AG04450 (cell line): ENCODE measurements around the gene GTSE1. TPM values are rescaled to one million over a fixed set of nuclear protein-coding genes. Genes with fewer than 3 reads are reported as not detected.

Experiments
- CTCF ChIA-PET: fragments of 300-600, 350-600 bp; formaldehyde crosslinking; extraction: SDS; loops from one replicate; lab custom pipeline; 2022; ENCODE audit warnings: antibody characterized with exemption, inconsistent platforms; lab: Charles Lee
- POLR2A ChIA-PET: fragments of 350-600 bp; formaldehyde crosslinking; extraction: SDS; loops from one replicate; lab custom pipeline; 2021; ENCODE audit warnings: antibody characterized with exemption, inconsistent platforms; lab: Yijun Ruan, JAX
- DNase-seq: peaks from one replicate; pipeline ENCODE4 v3.0.0-alpha.2; 2011; ENCODE audit warnings: low read depth, low spot score
- H3K27ac ChIP-seq: one replicate; pipeline ENCODE4 v1.5.1; 2012; ENCODE audit warnings: low read depth, low read length, control low read depth
- H3K27me3 ChIP-seq: one replicate; pipeline ENCODE4 v1.6.0; 2012; ENCODE audit warnings: low read length; ENCODE audit not compliant: control insufficient read depth, insufficient read depth
- H3K4me3 ChIP-seq: 2 replicates; pipeline ENCODE4 v1.5.1; 2011; ENCODE audit warnings: mild to moderate bottlenecking, low read depth, low read length, control low read depth
- H3K9me3 ChIP-seq: 2 replicates; pipeline ENCODE4 v1.5.1; 2012; ENCODE audit warnings: low read length; ENCODE audit not compliant: control insufficient read depth, insufficient read depth
- CTCF ChIP-seq: IDR thresholded peaks from 2 replicates; pipeline ENCODE4 v1.5.1; 2011; ENCODE audit warnings: low read depth, low read length, control low read depth, inconsistent platforms
- polyA plus RNA-seq: library from polyadenylated mRNA; depleted of rRNA; stranded (reverse); fragments of >200 nt; gene quantifications from 2 replicates; pipeline ENCODE4 v1.2.3, GENCODE V29; 2011

GTSE1 gene
- polyA plus RNA-seq, 1 experiment = 4.0 TPM

- ChIA-PET CTCF (no interaction called here), POLR2A (no interaction called here)
- no peak for DNase-seq
These were observed 5.6 kb upstream of the GTSE1 start for GRCh38 chr22:46290843-46291785.

GRCh38 chr22:46292173-46292572 lies 4.5 kb upstream of the GTSE1 start:
- no peak for TF ChIP-seq CTCF
- ChIA-PET CTCF (no interaction called here), POLR2A (no interaction called here)
- Histone ChIP-seq H3K4me3 (no peak overlapping the region), H3K27me3 (no peaks in the 10 kb centered on the region), H3K27ac (no peak overlapping the region), H3K9me3 (peaks cover 10% of the 10 kb centered on the region)
- no peak for DNase-seq

More at GRCh38 chr22:46290843-46291785, 5.6 kb upstream of the GTSE1 start:
- Histone ChIP-seq H3K27ac (no peak overlapping the region), H3K9me3 (peaks cover 10% of the 10 kb centered on the region), H3K4me3 (no peak overlapping the region), H3K27me3 (no peaks in the 10 kb centered on the region)
- no peak for TF ChIP-seq CTCF

- no peak for DNase-seq
- H3K4me3 ChIP-seq = no peak overlapping the region
- ChIA-PET POLR2A (no interaction called here), CTCF (no interaction called here)
- no peak overlapping the region for H3K27ac ChIP-seq
- H3K9me3 ChIP-seq = peaks cover 10% of the 10 kb centered on the region
- no peak for TF ChIP-seq CTCF
- H3K27me3 ChIP-seq = no peaks in the 10 kb centered on the region
These were observed 3.9 kb upstream of the GTSE1 start for GRCh38 chr22:46292732-46293131.

GRCh38 chr22:46293577-46294260 lies 3.0 kb upstream of the GTSE1 start:
- no peaks in the 10 kb centered on the region for H3K27me3 ChIP-seq
- H3K4me3 ChIP-seq = no peak overlapping the region
- ChIA-PET POLR2A (no interaction called here), CTCF (no interaction called here)
- DNase-seq = no peak
- H3K27ac ChIP-seq = peak overlapping the region; percentile 21
- no peak for TF ChIP-seq CTCF
- H3K9me3 ChIP-seq = peaks cover 10% of the 10 kb centered on the region

- H3K27ac ChIP-seq = no peak overlapping the region
- peaks cover 10% of the 10 kb centered on the region for H3K9me3 ChIP-seq
- DNase-seq = no peak
- no peak for TF ChIP-seq CTCF
- ChIA-PET POLR2A (interaction anchor here (0.6 to 1.5 kb wide), 2 partner anchors 44 to 317 kb away, joined by 3 to 6 read pairs; no protein-coding TSS in a partner anchor), CTCF (no interaction called here)
- H3K4me3 ChIP-seq = no peak overlapping the region
- H3K27me3 ChIP-seq = no peaks in the 10 kb centered on the region
These were observed 1.9 kb upstream of the GTSE1 start for GRCh38 chr22:46294784-46295183.
